Midbrain (tissue), 1 donor: ENCODE data around the gene BARHL1.

ENCODE experiments used
- DNase-seq: peaks from one replicate; lab custom pipeline; 2025; lab: John Stamatoyannopoulos, UW

BARHL1 gene

DNA sequence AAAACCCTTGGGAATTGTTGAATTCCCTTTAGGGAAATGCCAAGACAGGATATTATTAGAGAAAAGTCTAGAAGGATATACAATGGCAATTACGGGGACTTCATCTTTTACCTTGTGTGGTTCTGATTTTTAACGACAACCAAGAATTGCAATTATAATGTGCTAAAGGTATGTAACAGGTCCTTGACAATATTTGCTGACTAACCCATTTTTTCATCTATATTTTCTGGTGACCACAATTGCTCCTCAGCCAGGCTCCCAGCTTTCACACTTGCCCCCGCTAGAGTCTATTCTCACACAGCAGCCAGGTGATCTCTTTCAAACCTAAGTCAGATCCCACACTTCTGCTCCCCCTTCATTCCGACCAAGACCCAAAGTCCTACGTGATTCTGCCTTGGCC is 34.3 kb downstream of the BARHL1 start:
- DNase-seq = no peak

DNA sequence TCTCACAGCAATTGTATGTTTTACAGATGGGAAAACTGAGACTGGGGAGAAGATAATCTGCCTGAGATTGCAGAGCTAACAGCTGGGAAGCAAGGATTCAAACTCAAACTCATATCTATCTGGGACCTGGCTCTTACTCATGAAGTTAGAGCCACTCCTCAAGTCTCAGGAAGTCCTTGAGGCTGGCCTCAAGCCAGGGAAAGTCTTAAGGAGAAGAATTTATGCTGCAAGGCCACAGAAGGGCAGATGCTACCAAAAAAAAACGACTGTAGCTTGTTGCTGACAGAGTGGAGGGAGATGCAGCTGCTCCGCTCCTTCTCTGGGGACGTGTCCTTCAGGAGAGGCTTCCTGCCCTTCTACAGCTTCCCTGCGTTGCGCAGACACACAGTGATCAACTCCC is 39.8 kb downstream of the BARHL1 start:
- no peak for DNase-seq

DNA sequence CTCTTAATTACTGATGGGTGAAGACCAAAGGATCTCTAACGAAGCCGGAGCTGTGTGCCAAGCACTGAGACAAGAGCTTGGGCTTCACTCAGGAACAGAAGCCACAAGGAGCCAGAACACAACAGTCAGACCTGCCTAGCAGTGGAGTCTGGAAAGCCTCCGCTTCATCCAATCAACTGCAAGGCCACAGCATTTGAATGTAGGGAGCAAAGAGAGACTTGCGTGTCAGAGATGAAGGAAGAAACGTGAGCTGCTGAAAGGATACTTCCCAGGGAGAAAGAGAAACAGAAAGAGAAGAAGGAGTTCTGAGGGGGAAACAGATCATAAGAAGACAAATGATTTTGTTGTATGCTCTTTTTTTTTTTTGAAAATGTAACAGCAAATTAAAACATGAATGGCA is 43.9 kb downstream of the BARHL1 start:
- no peak for DNase-seq

DNA sequence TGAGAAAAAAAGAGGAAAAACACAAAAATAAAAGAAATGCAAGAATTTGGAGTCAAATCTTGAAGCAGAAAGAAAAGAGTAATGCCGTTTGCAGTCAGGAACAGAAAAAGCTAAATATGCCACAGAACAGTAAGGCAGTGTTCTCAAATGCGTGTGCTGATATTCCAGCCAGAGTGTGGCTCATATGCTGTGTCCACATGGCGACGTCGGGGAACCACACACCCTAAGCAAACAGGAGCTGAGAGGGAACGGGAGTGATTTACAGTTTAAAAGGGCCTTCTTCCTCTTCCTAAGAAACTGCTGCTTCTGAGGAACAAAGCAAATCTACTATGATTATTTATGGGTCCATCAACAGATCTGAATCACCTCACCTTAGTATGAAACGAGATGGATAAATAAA is 44.7 kb downstream of the BARHL1 start:
- DNase-seq = no peak

DNA sequence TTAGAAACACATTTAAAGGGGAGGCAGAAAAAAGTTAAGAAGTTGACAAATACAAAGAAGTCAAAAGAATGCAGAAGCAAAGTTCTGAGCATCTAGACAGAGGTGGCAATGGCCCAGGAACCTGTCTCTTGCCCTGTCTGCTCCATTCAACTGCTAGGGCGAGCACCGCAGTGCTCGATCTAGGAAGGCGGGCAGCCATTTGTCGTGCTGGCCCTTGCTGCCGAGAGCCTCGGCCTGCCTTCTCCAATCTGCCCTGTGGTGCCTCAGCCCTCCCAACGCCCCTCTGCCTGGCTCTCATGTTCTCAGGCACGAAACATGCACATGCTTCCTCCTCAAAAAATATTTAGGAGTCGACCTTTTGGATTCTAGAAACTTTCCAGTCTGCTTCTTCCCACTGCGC is 45.2 kb downstream of the BARHL1 start:
- DNase-seq = no peak

DNA sequence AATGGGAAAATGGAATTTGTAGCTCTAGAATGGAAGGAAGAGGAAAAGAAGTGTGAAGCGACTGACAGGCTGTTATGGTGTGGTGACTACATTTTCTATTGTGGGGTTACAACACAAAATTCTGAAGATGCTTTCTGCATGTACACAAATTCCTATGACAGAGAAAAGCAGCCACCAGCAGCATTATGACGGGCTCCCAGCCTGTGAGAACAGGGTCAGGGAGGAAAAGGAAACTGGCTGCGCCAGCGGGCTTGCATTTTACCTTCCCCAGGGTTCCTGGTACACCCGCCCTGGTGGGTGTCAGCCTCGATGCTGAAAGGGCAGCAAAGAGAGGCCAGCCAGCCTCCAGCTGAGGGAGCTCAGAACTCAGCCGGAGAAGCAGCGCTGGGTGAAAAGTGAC is 46.3 kb downstream of the BARHL1 start:
- DNase-seq = no peak

DNA sequence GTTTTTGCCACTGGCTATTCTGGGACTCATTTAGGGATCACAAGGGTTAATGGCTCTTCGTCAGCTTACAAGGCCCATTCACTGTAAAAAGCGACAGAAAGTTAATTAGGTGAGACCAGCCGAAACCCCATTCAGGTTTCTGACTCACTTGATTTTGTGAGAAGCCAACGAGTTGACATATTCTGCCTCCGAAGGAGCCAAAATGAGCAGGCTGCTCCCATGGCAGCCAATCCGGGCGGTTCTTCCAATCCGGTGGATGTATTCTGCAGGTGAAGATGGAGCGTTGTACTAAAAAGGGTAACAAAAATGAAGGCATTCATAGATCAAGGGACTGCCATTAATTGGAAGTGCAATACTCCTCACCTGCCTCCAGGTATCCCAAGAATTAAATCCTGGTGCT is 47.7 kb downstream of the BARHL1 start:
- no peak for DNase-seq

DNA sequence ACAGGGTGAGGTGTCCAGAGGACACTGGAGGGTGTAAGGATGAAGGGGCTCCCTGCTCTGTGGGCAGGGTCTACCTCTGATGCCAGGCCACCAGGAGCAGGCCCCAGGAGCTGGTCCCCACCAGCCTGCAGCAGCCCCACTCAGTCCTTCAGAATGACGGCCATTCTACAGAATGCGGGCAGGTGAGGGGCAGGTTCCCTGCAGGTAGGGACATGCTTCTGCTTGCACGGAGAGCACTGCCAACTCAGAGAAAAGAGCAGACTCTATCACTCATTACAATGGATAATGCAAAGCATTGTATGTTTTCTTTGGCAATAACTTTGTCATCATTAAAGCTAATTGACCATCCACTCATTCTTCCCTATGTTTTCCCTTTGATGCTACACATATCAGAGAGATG is 48.4 kb downstream of the BARHL1 start:
- DNase-seq = no peak

DNA sequence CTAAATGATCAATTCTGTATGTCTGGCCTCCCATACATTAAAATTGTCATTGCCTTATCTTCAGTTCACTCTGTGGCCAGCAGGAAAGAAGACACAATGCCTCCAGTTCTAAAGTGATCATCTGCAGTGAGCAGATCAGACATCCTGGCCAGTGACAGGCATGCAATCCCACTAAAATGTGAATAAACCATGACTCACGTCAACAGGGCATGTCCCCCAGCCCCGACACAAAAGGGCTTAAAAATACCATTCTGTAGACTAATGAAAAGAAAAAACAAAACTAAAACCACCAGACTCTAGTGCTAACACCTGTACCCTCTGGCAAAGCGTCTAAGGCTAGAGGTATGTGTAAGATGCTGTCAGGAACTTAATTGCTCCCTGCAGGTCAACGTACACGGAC is 48.9 kb downstream of the BARHL1 start:
- no peak for DNase-seq

DNA sequence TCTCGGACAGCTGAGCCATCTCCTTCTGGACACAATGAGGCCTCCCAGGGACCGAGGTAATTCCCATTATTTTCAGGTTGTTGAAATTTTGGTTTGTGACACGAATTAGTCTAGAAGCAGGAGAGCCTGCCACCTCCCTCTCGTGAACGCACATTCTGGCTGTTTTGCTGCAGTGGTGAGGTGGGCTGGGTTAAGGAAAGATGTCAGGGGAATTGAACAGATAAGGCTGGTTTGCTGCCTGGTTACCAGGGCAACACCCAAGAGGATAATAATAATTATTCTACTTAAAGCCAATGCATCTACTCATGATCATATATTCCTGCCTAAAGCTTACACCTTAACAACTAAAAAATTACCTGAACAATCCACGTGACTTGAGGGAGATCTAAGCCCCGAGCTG is 49.3 kb downstream of the BARHL1 start:
- DNase-seq = no peak

DNA sequence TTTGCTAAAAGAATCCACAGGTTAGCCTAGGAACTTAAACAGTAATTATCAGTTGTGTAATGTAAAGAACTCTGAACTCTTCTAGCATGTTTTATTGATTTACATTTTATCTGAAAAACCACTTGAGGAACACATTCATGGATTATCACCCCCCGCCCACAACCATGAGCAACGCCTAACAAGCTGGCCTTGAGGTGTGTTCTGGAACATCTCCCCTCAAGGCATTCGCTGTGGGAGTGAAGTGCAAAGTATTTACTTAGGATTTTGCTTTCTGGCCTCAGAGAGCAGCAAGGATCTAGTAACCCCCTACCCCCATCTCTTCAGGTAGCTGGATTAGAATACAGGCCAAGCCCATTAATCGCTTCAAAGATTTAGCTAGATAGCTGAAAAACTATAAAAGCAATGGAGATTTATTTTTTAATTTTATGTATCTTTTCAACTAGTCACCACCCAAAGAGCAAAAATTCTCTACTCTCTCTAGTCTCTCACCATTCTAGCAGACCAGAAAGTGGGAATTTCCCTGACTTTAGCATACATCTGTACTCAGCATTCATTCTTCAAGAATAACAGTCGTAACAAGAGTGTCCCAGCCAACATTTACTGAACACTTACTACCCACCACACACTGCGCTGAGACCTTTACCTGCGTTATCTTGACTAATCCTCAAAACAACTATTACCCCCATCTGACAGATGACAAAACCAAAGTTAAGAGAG is 50.2 kb downstream of the BARHL1 start:
- DNase-seq = no peak

DNA sequence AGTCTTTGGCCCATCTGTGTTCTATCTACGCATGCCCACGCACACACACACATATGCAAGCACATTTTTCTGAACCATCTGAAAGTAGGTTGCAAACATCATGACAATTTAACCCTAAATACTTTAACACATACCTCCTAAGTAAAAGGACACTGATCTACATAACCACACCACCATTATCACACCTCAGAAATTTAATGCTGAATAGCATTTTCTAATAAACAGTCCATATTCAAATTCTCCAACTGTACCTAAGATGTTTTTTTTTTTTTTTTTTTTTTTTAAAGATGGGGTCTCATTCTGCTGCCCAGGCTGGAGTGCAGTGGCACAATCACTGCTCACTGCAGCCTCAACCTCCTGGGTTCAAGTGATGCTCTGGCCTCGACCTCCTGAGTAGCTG is 51.9 kb downstream of the BARHL1 start:
- DNase-seq = no peak

DNA sequence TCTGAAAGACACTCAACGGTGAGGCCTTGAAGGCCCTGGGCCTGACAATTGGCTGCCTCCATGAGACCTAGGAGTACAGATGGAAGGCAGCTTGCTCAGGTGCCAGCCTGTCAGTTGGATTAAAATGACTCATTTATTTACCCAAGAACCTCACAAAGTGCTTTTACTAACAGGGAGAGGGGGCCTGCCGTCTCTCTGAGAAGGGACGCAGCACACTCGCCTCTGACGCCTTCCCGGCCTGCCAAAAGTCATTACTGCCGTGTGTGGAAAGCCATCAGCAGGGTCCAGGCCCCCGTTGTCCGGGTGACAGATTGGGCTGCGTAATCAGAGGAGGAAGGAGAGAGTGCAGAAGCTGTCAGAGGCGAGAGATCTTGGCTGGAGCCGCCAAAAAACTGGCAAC is 54.9 kb downstream of the BARHL1 start:
- DNase-seq = no peak

DNA sequence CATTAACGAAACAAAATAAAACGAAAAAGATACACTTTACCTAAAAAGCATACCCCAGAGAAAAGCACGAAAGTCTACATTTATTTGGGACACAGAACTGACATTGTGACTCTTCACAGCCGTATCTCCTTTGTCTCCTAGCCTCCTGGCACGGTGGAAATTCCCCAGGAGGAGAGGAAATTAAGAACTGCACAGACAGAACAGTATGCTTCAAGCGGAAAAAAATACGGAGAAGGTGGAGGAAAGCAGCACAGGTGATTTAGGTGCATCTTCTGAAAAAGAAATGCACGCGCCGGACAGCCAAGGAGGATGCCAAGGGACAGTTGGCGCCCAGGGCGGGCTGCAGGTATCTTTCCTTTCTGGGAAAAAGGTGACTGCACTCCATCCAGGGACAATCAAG is 55.4 kb downstream of the BARHL1 start:
- no peak for DNase-seq

DNA sequence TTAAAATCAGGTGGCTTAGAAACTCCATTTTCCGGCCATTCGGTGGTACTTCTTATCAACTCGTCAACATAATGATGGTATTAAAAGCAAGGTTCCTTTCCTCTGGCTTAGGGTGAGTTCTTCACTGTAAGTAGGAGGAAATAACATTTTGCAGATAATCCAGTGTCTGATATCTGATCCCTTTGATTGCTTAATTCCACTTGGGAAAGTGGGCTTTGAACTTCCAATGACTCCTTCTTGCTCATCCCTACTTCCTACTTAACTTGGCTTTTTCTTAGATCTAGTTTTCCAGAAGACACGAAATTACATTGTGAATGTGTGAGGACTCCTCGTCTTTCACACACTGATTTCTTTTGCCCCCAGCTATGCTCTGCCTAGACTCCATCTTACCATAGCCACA is 55.8 kb downstream of the BARHL1 start:
- no peak for DNase-seq

DNA sequence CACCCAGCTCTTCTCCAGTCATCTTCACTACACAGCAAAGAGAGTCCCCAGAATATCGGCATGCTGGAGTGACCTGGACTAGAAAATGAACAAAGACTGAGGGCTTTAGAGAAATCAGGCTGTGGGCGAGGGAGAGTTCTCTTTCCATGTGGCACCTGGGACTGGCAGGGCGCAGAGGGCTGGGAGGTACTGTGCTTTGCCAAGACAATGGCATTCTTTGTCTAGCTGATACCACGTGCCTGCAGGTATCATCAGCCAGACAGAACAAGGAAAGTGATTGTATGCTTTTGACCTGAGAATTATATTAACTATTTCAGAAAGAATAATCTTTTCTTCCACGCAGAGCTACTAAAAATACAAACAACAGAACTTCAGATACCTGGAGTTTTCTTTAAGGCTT is 56.9 kb downstream of the BARHL1 start:
- DNase-seq = no peak
